K562 treated with DMSO at 1 percent for 24 hours (cell line): ENCODE results near the gene FANCC. TPM values are rescaled to one million over a fixed set of nuclear protein-coding genes. Genes with fewer than 3 reads are reported as not detected.

Experiments used
- total RNA-seq: library from RNA; unstranded; fragments of 300-600 nt; gene quantifications from 2 replicates; pipeline ENCODE4 v1.2.3, GENCODE V29; 2022; ENCODE audit warnings: low read depth; ENCODE audit not compliant: insufficient read depth

FANCC gene
- 13.5 and 14.3 TPM in 2 replicates for total RNA-seq

GRCh38 chr9:95317119-95317892 is at the start of gene FANCC:
TSS of gene FANCC (minus strand) at chr9:95317709. CDS start at chr9:95249291, 68,418 bp downstream.

Other genes with a start within 250 kb of the FANCC start
- 4.4 TPM in 2 replicates for gene PTCH1, start 199.3 kb upstream of the FANCC start, total RNA-seq